ENCODE measurements around the gene LAS1L.
"Not testable (repeated sequence)": the region's sequence is repeated elsewhere in the genome, so short reads cannot be mapped to it uniquely, and the experiment has no call there.

The LAS1L gene

GRCh38 chrX:65534450-65535292, at the start of gene LAS1L:
Gene LAS1L, minus strand, starts transcription at chrX:65534787. Its CDS starts 72 bp downstream, at chrX:65534715.
- peak; percentile 80 for DNase-seq (ENCODE audit: low spot score)

GRCh38 chrX:65582450-65583082, 48.0 kb upstream of the LAS1L start:
- no peak for DNase-seq (ENCODE audit: low spot score)

GRCh38 chrX:65581661-65582339, 47.2 kb upstream of the LAS1L start:
- no peak for DNase-seq (ENCODE audit: low spot score)

- no peak for DNase-seq (ENCODE audit: low spot score)
These were observed 43.8 kb upstream of the LAS1L start for GRCh38 chrX:65578346-65578745.

- DNase-seq (ENCODE audit: low spot score): no peak
These were observed 41.6 kb upstream of the LAS1L start for GRCh38 chrX:65576160-65576559.

GRCh38 chrX:65575022-65575421, 40.4 kb upstream of the LAS1L start:
- DNase-seq (ENCODE audit: low spot score): no peak

- no peak for DNase-seq (ENCODE audit: low spot score)
These were observed 39.8 kb upstream of the LAS1L start for GRCh38 chrX:65574356-65574755.

GRCh38 chrX:65572971-65573370, 38.4 kb upstream of the LAS1L start:
- no peak for DNase-seq (ENCODE audit: low spot score)

- DNase-seq (ENCODE audit: low spot score): not testable (repeated sequence)
These were observed 28.3 kb upstream of the LAS1L start for GRCh38 chrX:65562850-65563249.

- no peak for DNase-seq (ENCODE audit: low spot score)
These were observed 17.1 kb upstream of the LAS1L start for GRCh38 chrX:65551489-65552339.

GRCh38 chrX:65551086-65551485, 16.5 kb upstream of the LAS1L start:
- no peak for DNase-seq (ENCODE audit: low spot score)

GRCh38 chrX:65545456-65545855, 10.9 kb upstream of the LAS1L start:
- DNase-seq (ENCODE audit: low spot score): no peak

- no peak for DNase-seq (ENCODE audit: low spot score)
These were observed 2.6 kb upstream of the LAS1L start for GRCh38 chrX:65537229-65537628.

GRCh38 chrX:65536291-65536690, 1.7 kb upstream of the LAS1L start:
- no peak for DNase-seq (ENCODE audit: low spot score)

GRCh38 chrX:65532016-65532415, 2.6 kb downstream of the LAS1L start:
- DNase-seq (ENCODE audit: low spot score): no peak

GRCh38 chrX:65528705-65529340, 5.8 kb downstream of the LAS1L start:
- peak; percentile 42 for DNase-seq (ENCODE audit: low spot score)

GRCh38 chrX:65528293-65528692, 6.3 kb downstream of the LAS1L start:
- DNase-seq (ENCODE audit: low spot score): no peak

GRCh38 chrX:65524139-65524538, 10.4 kb downstream of the LAS1L start:
- DNase-seq (ENCODE audit: low spot score): no peak

GRCh38 chrX:65522739-65523372, 11.7 kb downstream of the LAS1L start:
- DNase-seq (ENCODE audit: low spot score): no peak

GRCh38 chrX:65519530-65519929, 15.1 kb downstream of the LAS1L start:
- not testable (repeated sequence) for DNase-seq (ENCODE audit: low spot score)

GRCh38 chrX:65518980-65519379, 15.6 kb downstream of the LAS1L start:
- DNase-seq (ENCODE audit: low spot score): not testable (repeated sequence)

Data from HuH-7.5 (cell line).